HEK293 (cell line): ENCODE results near the gene JCAD.
A peak's percentile ranks its signal among the peaks of the same experiment; 100 is the strongest.

Source experiments
- CTCF ChIA-PET: fragments of 350-600 bp; formaldehyde crosslinking; extraction: SDS; loops from one replicate; lab custom pipeline; 2021; ENCODE audit warnings: antibody characterized with exemption; lab: Yijun Ruan, JAX
- POLR2A ChIA-PET: fragments of 300-600 bp; formaldehyde crosslinking; extraction: SDS; loops from one replicate; lab custom pipeline; 2020; ENCODE audit warnings: antibody characterized with exemption, inconsistent platforms; lab: Yijun Ruan, JAX
- H3K27ac ChIP-seq: fragments of 200-500 bp; sonication (Bioruptor generic); 2 replicates; pipeline ENCODE4 v1.5.1; 2014; ENCODE audit warnings: low read depth, low read length, control low read depth, inconsistent platforms; ENCODE audit errors: extremely low read depth
- H3K36me3 ChIP-seq, 2 experiments: fragments of 200-500 bp in 1 of 2; sonication (Bioruptor generic) in 1 of 2; 1 replicate in 1 of 2; 2 replicates in 1 of 2; pipeline ENCODE4 v1.5.1; 2014 to 2017; ENCODE audit warnings: inconsistent platforms in 2 of 2, low read length in 2 of 2; ENCODE audit not compliant: control insufficient read depth in 2 of 2, insufficient read depth in 1 of 2
- H3K4me1 ChIP-seq: fragments of 200-500 bp; sonication (Bioruptor generic); 2 replicates; pipeline ENCODE4 v1.5.1; 2014; ENCODE audit warnings: mild to moderate bottlenecking, low read length, inconsistent platforms; ENCODE audit not compliant: control insufficient read depth, insufficient read depth
- H3K4me3 ChIP-seq: 2 replicates; pipeline ENCODE4 v1.5.1; 2011; ENCODE audit warnings: low read depth, mild to moderate bottlenecking, control low read depth, low read length, moderate library complexity
- H3K9me3 ChIP-seq: fragments of 200-500 bp; sonication (Bioruptor generic); 2 replicates; pipeline ENCODE4 v1.5.1; 2014; ENCODE audit warnings: low read depth, low read length, inconsistent platforms; ENCODE audit not compliant: control insufficient read depth, insufficient read depth
- BCL11B ChIP-seq: fragments of 450-650 bp; formaldehyde crosslinking; IDR thresholded peaks from 2 replicates; pipeline ENCODE4 v1.5.1; 2016; ENCODE audit warnings: low read depth, missing biosample characterization, missing genetic modification characterization
- FEZF1 ChIP-seq: fragments of 450-650 bp; formaldehyde crosslinking; IDR thresholded peaks from 2 replicates; pipeline ENCODE4 v1.5.1; 2016; ENCODE audit warnings: missing biosample characterization, missing genetic modification characterization
- GLIS1 ChIP-seq: fragments of 450-650 bp; formaldehyde crosslinking; IDR thresholded peaks from 2 replicates; pipeline ENCODE4 v1.5.1; 2016; ENCODE audit warnings: missing biosample characterization, missing genetic modification characterization
- GLIS2 ChIP-seq: fragments of 450-650 bp; formaldehyde crosslinking; IDR thresholded peaks from 2 replicates; pipeline ENCODE4 v1.5.1; 2016; ENCODE audit warnings: missing biosample characterization, missing genetic modification characterization
- HOXD13 ChIP-seq: sonication (generic); formaldehyde crosslinking; IDR thresholded peaks from 2 replicates; pipeline ENCODE4 v1.8.0; 2022; ENCODE audit warnings: missing genetic modification reagents, borderline replicate concordance
- KLF1 ChIP-seq: fragments of 450-650 bp; formaldehyde crosslinking; IDR thresholded peaks from 2 replicates; pipeline ENCODE4 v1.5.1; 2016; ENCODE audit warnings: missing biosample characterization, missing genetic modification characterization
- KLF8 ChIP-seq: fragments of 450-650 bp; formaldehyde crosslinking; IDR thresholded peaks from 2 replicates; pipeline ENCODE4 v1.5.1; 2016; ENCODE audit warnings: missing biosample characterization, missing genetic modification characterization
- PRDM1 ChIP-seq: fragments of 450-650 bp; formaldehyde crosslinking; IDR thresholded peaks from 2 replicates; pipeline ENCODE4; 2016; ENCODE audit warnings: missing biosample characterization, missing genetic modification characterization
- PRDM4 ChIP-seq: fragments of 450-650 bp; formaldehyde crosslinking; IDR thresholded peaks from 2 replicates; pipeline ENCODE4 v1.5.1; 2017; ENCODE audit warnings: missing biosample characterization, missing genetic modification characterization
- SP7 ChIP-seq: fragments of 450-650 bp; formaldehyde crosslinking; IDR thresholded peaks from 2 replicates; pipeline ENCODE4 v1.5.1; 2016; ENCODE audit warnings: missing biosample characterization, missing genetic modification characterization
- ZBTB48 ChIP-seq: fragments of 450-650 bp; formaldehyde crosslinking; IDR thresholded peaks from 2 replicates; pipeline ENCODE4 v1.5.1; 2016; ENCODE audit warnings: missing biosample characterization, missing genetic modification characterization
- ZFP3 ChIP-seq: fragments of 450-650 bp; formaldehyde crosslinking; IDR thresholded peaks from 2 replicates; pipeline ENCODE4 v1.5.1; 2016; ENCODE audit warnings: low read depth, missing biosample characterization, missing genetic modification characterization
- ZIC2 ChIP-seq: fragments of 450-650 bp; formaldehyde crosslinking; IDR thresholded peaks from 2 replicates; pipeline ENCODE4 v1.5.1; 2016; ENCODE audit warnings: missing biosample characterization, missing genetic modification characterization
- ZNF18 ChIP-seq: fragments of 450-650 bp; formaldehyde crosslinking; IDR thresholded peaks from 2 replicates; pipeline ENCODE4 v1.5.1; 2016; ENCODE audit warnings: missing biosample characterization, missing genetic modification characterization
- ZNF211 ChIP-seq: fragments of 450-650 bp; formaldehyde crosslinking; IDR thresholded peaks from 2 replicates; pipeline ENCODE4 v1.5.1; 2016; ENCODE audit warnings: low read depth, missing biosample characterization, missing genetic modification characterization
- ZNF221 ChIP-seq: fragments of 450-650 bp; formaldehyde crosslinking; IDR thresholded peaks from 2 replicates; pipeline ENCODE4 v1.5.1; 2017; ENCODE audit warnings: missing biosample characterization, missing genetic modification characterization, borderline replicate concordance
- ZNF24 ChIP-seq: fragments of 450-650 bp; formaldehyde crosslinking; IDR thresholded peaks from 2 replicates; pipeline ENCODE4 v1.5.1; 2016; ENCODE audit warnings: missing biosample characterization, missing genetic modification characterization
- ZNF473 ChIP-seq: fragments of 450-650 bp; formaldehyde crosslinking; IDR thresholded peaks from 2 replicates; pipeline ENCODE4 v1.5.1; 2017; ENCODE audit warnings: missing biosample characterization, missing genetic modification characterization
- ZNF791 ChIP-seq: fragments of 450-650 bp; formaldehyde crosslinking; IDR thresholded peaks from 2 replicates; pipeline ENCODE4 v1.5.1; 2016; ENCODE audit warnings: missing biosample characterization, missing genetic modification characterization
- ZNF792 ChIP-seq: fragments of 450-650 bp; formaldehyde crosslinking; IDR thresholded peaks from 2 replicates; pipeline ENCODE4 v1.5.1; 2016; ENCODE audit warnings: missing biosample characterization, missing genetic modification characterization
- TF ChIP-seq, protein P1 (sequence below): fragments of 450-650 bp; formaldehyde crosslinking; IDR thresholded peaks from 2 replicates; pipeline ENCODE4 v1.5.0; 2017; ENCODE audit warnings: missing biosample characterization, missing genetic modification characterization, borderline replicate concordance

Gene JCAD

DNA sequence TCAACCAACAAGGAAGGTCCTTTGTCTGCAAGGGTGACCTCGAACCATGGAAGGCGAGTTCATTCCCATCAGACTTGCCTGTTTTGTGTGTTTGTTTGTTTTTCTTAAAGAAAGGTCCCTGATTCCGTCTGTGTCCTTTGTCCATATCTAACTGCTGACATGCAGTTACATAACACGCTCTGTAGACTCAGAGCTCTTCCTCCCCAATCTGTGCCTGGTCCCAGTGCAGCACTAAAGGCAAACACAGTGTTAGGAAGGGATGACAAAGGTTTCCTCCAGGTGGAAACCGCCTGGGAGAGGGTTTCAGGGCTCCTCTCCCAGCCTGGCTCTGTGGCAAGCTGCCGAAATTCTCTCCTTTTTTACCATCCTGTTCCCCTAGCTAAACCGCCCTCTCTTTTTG is 13.4 kb downstream of the JCAD start:
- TF ChIP-seq GLIS2 (tag by site-specific recombination) (no peak), HOXD13 (CRISPR knock-in tag) (no peak), KLF8 (tag by site-specific recombination) (no peak), ZNF211 (no peak), FEZF1 (tag by site-specific recombination) (no peak)
- ChIA-PET CTCF (interaction anchor here (0.6 kb wide), 2 partner anchors 78 to 90 kb away, joined by 3 to 7 read pairs; no protein-coding TSS in a partner anchor), POLR2A (no interaction called here)

GRCh38 chr10:30043476-30044270 is 15.7 kb downstream of the JCAD start:
- peaks cover 4% of the 10 kb centered on the region; the same call in 1 of the 2 replicates for H3K4me1 ChIP-seq
- no peaks in the 10 kb centered on the region for H3K9me3 ChIP-seq
- no peak overlapping the region for H3K27ac ChIP-seq
- H3K4me3 ChIP-seq = no peak overlapping the region
- ChIA-PET POLR2A (no interaction called here), CTCF (no interaction called here)
- TF ChIP-seq, protein P1, sequence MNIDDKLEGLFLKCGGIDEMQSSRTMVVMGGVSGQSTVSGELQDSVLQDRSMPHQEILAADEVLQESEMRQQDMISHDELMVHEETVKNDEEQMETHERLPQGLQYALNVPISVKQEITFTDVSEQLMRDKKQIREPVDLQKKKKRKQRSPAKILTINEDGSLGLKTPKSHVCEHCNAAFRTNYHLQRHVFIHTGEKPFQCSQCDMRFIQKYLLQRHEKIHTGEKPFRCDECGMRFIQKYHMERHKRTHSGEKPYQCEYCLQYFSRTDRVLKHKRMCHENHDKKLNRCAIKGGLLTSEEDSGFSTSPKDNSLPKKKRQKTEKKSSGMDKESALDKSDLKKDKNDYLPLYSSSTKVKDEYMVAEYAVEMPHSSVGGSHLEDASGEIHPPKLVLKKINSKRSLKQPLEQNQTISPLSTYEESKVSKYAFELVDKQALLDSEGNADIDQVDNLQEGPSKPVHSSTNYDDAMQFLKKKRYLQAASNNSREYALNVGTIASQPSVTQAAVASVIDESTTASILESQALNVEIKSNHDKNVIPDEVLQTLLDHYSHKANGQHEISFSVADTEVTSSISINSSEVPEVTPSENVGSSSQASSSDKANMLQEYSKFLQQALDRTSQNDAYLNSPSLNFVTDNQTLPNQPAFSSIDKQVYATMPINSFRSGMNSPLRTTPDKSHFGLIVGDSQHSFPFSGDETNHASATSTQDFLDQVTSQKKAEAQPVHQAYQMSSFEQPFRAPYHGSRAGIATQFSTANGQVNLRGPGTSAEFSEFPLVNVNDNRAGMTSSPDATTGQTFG (tag by site-specific recombination) = no peak
- TF ChIP-seq PRDM4 = no peak
- peak; percentile 64 for TF ChIP-seq FEZF1 (tag by site-specific recombination)
- TF ChIP-seq KLF1 (tag by site-specific recombination) = peak; percentile 60
- no peak for TF ChIP-seq ZNF18 (tag by site-specific recombination)
- 0 out of 2 replicates have a peak, but pooled peaks have one; percentile 12 for TF ChIP-seq SP7
- TF ChIP-seq ZNF24 = no peak
- TF ChIP-seq ZNF792 (tag by site-specific recombination) = no peak
- TF ChIP-seq ZNF473 (tag by site-specific recombination) = no peak
- no peak for TF ChIP-seq ZNF221
- TF ChIP-seq ZNF791 = no peak
- TF ChIP-seq GLIS1 (tag by site-specific recombination) = peak; percentile 42; the same call in 1 of the 2 replicates
- peak; percentile 85 for TF ChIP-seq ZIC2
- TF ChIP-seq ZFP3 (tag by site-specific recombination) = no peak
- no peak for TF ChIP-seq PRDM1 (tag by site-specific recombination)
- no peak for TF ChIP-seq BCL11B (tag by site-specific recombination)
- no peak for TF ChIP-seq ZBTB48 (tag by site-specific recombination)
- H3K36me3 ChIP-seq = peaks cover 5 to 71% of the 10 kb centered on the region in 2 experiments

More for the DNA sequence above, 13.4 kb downstream of the JCAD start:
- Histone ChIP-seq H3K27ac (no peak overlapping the region), H3K9me3 (no peaks in the 10 kb centered on the region), H3K36me3 (peaks cover 5 to 48% of the 10 kb centered on the region in 2 experiments), H3K4me1 (peaks cover 4% of the 10 kb centered on the region), H3K4me3 (no peak overlapping the region)
